ENCODE data around the gene MRPL55. TPM values are rescaled to one million over a fixed set of nuclear protein-coding genes. Genes with fewer than 3 reads are reported as not detected.

Gene MRPL55
- total RNA-seq, 3 donors from 2014 or later (not counting 1 experiment from before 2014, with no cell fraction given) = 50.0 to 70.6 (median 64.1) TPM

DNA sequence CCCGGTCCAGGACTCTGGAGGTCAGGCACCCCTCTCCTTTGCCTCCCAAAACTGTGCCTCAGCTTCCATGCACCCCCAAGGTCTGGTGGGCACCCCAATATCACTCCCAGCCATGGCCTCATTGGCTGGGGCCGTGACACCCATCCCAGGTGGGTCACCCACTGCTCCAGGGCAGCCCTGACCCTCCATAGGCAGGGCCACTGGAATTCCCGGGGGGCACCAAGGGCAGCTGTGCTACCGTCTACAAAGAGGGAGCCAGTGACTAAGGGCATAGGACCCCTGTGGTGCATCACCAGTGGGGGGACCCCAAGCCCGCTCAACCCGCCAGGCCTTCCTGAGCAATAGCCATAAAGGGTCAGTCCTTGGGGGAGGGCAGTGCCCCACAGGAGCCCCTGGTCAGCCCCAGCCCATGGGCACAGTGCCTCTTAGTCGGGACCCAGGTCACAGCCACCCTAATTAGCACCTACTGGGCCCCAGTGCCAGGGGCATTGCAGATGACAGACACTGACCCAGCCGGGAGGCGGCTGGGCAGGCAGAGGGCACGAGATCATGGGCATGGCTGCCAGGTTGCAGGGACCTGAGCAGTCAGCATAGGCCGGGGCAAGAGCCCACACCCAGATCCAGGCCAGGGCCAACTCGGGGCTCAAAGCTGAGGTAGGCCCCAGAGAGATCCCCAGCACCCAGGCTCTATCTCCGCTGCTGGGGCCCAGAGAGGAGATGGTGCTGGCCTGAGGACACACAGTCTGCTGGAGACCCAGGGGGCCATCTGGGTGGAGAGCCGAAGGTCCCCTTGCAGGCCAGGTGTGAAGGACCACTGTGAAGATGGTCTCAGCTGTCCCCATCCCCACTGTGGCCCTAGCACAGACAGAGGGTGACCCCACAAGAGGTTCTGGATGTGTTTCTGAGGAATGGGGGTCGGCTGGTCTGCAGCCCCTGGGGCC is 45.6 kb downstream of the MRPL55 start:
- no peak overlapping the region for H3K4me3 Mint-ChIP-seq
- Histone ChIP-seq H3K27ac (ENCODE audit: low read length) (no peak overlapping the region), H3K27me3 (ENCODE audit: control insufficient read depth, insufficient read depth, low read length) (peaks cover 49% of the 10 kb centered on the region), H3K4me3 (ENCODE audit: low read length) (no peak overlapping the region), H3K4me1 (ENCODE audit: control insufficient read depth, insufficient read depth, low read length) (peaks cover 23% of the 10 kb centered on the region), H3K36me3 (ENCODE audit: control insufficient read depth, insufficient read depth, low read length) (no peaks in the 10 kb centered on the region), H3K9me3 (ENCODE audit: control insufficient read depth, insufficient read depth, low read length) (peaks cover 4% of the 10 kb centered on the region)
- no peak for ATAC-seq
- H3K27me3 Mint-ChIP-seq (ENCODE audit: low read depth in 2 of 2) = peaks cover 17 to 29% of the 10 kb centered on the region in 2 donors
- H3K27ac Mint-ChIP-seq = no peak overlapping the region
- 89% methylated on average over 15 of the region's 15 CpGs for WGBS (ENCODE audit: insufficient coverage)
- peaks cover 0 to 11% of the 10 kb centered on the region in 2 donors for H3K4me1 Mint-ChIP-seq
- no peaks in the 10 kb centered on the region for H3K9me3 Mint-ChIP-seq
- intact Hi-C loops (cut with micrococcal nuclease) = no loop called here
- no peaks in the 10 kb centered on the region for H3K36me3 Mint-ChIP-seq
- no peak for DNase-seq
- TF ChIP-seq CTCF (IDR thresholded peaks at IDR 0.05) = no peak

- ATAC-seq (no peak), DNase-seq (no peak)
- Histone ChIP-seq H3K9me3 (ENCODE audit: control insufficient read depth, insufficient read depth, low read length) (peaks cover 4% of the 10 kb centered on the region), H3K4me1 (ENCODE audit: control insufficient read depth, insufficient read depth, low read length) (peaks cover 23% of the 10 kb centered on the region), H3K27ac (ENCODE audit: low read length) (no peak overlapping the region), H3K4me3 (ENCODE audit: low read length) (no peak overlapping the region), H3K36me3 (ENCODE audit: control insufficient read depth, insufficient read depth, low read length) (no peaks in the 10 kb centered on the region), H3K27me3 (ENCODE audit: control insufficient read depth, insufficient read depth, low read length) (peaks cover 49% of the 10 kb centered on the region)
- H3K9me3 Mint-ChIP-seq = no peaks in the 10 kb centered on the region
- H3K27ac Mint-ChIP-seq = no peak overlapping the region
- WGBS (ENCODE audit: insufficient coverage) = 68% methylated on average over 4 of the region's 4 CpGs
- no peak overlapping the region for H3K4me3 Mint-ChIP-seq
- no peak for TF ChIP-seq CTCF (IDR thresholded peaks at IDR 0.05)
- peaks cover 0 to 11% of the 10 kb centered on the region in 2 donors for H3K4me1 Mint-ChIP-seq
- intact Hi-C loops (cut with micrococcal nuclease) = no loop called here
- no peaks in the 10 kb centered on the region for H3K36me3 Mint-ChIP-seq
- H3K27me3 Mint-ChIP-seq (ENCODE audit: low read depth in 2 of 2) = peaks cover 22 to 32% of the 10 kb centered on the region in 2 donors
These were observed 46.3 kb downstream of the MRPL55 start for GRCh38 chr1:228062812-228063211.

DNA sequence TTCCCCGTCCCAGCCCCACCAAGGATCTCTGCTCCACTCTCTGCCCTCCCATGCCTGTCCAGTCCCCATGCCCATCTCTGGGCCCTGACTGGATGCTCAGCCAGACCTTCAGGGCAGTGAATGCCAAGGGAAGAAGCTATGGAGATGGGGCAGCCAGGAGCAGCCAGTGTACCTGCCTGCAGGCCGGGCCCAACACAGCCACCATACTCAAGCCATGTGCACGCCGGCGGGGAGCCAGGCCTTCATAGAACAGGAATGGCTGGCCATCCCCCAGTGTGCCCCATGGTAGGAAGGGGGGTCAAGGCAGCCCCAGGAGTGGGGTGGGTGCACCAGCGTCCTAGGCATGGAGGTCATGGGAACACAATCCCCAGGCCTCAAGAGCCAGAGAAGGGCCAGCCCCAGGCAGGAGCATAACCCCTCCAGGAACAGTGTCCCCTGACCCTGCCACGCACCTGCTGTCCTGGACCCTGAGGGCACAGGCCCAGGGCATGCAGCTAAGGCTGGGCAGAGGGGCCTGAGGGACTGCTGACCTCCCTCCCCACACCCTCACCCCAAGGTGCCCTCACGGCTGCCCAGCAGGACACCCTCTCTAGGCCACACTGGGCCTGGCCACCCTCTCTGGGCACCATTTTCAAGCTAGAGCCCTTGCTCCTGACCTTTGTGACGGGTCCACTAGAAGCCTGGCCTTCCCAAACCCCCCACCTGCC is 46.9 kb downstream of the MRPL55 start:
- WGBS (ENCODE audit: insufficient coverage) = 93% methylated on average over 9 of the region's 9 CpGs
- DNase-seq (no peak), ATAC-seq (no peak)
- peaks cover 49% of the 10 kb centered on the region for H3K27me3 ChIP-seq (ENCODE audit: control insufficient read depth, insufficient read depth, low read length)
- H3K36me3 ChIP-seq (ENCODE audit: control insufficient read depth, insufficient read depth, low read length) = no peaks in the 10 kb centered on the region
- peaks cover 24 to 32% of the 10 kb centered on the region in 2 donors for H3K27me3 Mint-ChIP-seq (ENCODE audit: low read depth in 2 of 2)
- peaks cover 0 to 11% of the 10 kb centered on the region in 2 donors for H3K4me1 Mint-ChIP-seq
- intact Hi-C loops (cut with micrococcal nuclease) = no loop called here
- no peaks in the 10 kb centered on the region for H3K36me3 Mint-ChIP-seq
- no peak overlapping the region for H3K27ac Mint-ChIP-seq
- no peak overlapping the region for H3K4me3 Mint-ChIP-seq
- H3K9me3 Mint-ChIP-seq = no peaks in the 10 kb centered on the region
- H3K27ac ChIP-seq (ENCODE audit: low read length) = no peak overlapping the region
- peaks cover 23% of the 10 kb centered on the region for H3K4me1 ChIP-seq (ENCODE audit: control insufficient read depth, insufficient read depth, low read length)
- H3K9me3 ChIP-seq (ENCODE audit: control insufficient read depth, insufficient read depth, low read length) = peaks cover 4% of the 10 kb centered on the region
- H3K4me3 ChIP-seq (ENCODE audit: low read length) = no peak overlapping the region
- TF ChIP-seq CTCF (IDR thresholded peaks at IDR 0.05) = no peak

All from natural killer cell (primary cell).